HCT116 (cell line): ENCODE measurements around the gene COX6A2. TPM values are rescaled to one million over a fixed set of nuclear protein-coding genes. Genes with fewer than 3 reads are reported as not detected.

Experiments
- ATAC-seq: fragments of 200-7000 bp; cut with Tn5 transposase; 2 replicates; pipeline ENCODE4 v1.9.1; 2020; ENCODE audit warnings: mild to moderate bottlenecking, moderate library complexity
- BruUV-seq: library from RNA; stranded (reverse); fragments of 400-500 nt; replicated peaks from 2 replicates; lab custom pipeline; 2021; lab: Mats Ljungman, UMichigan
- CTCF ChIA-PET: fragments of 300-600 bp; sonication (Branson Sonifier 250); formaldehyde crosslinking; loops from one replicate; lab custom pipeline; 2021; ENCODE audit warnings: antibody characterized with exemption; lab: Charles Lee
- POLR2A ChIA-PET: fragments of 300-600, 350-600 bp; sonication (Branson Sonifier 250); formaldehyde crosslinking; loops from one replicate; lab custom pipeline; 2021; ENCODE audit warnings: antibody characterized with exemption; lab: Charles Lee
- RAD21 ChIA-PET, 2 experiments: fragments of 300-600 bp; sonication (Branson Sonifier 250); formaldehyde crosslinking; loops; one replicate each; lab custom pipeline; 2023; ENCODE audit warnings: low total read pairs in 2 of 2; ENCODE audit not compliant: uncharacterized antibody in 2 of 2, unreplicated experiment in 2 of 2, low non-redundant PET in 1 of 2; lab: Charles Lee
- DNase-seq: peaks from one replicate; pipeline ENCODE4 v3.0.0-alpha.2; 2010; ENCODE audit warnings: low read depth, low spot score
- H2AFZ ChIP-seq: fragments of 200-600 bp; shearing (Covaris generic), sonication (generic); 2 replicates; pipeline ENCODE4 v1.6.1; 2017; ENCODE audit warnings: low read depth, mixed run types, mixed read lengths, antibody characterized with exemption, low read length; ENCODE audit not compliant: poor library complexity, severe bottlenecking
- H3K27ac ChIP-seq: 2 replicates; pipeline ENCODE4 v1.5.1; 2012; ENCODE audit warnings: low read depth, low read length
- H3K27me3 ChIP-seq: fragments of 200-600 bp; sonication (generic); 2 replicates; pipeline ENCODE4 v1.6.1; 2016; ENCODE audit warnings: mixed run types, low read length, mixed read lengths; ENCODE audit not compliant: insufficient read depth
- H3K36me3 ChIP-seq, 2 experiments: fragments of 200-500 bp in 1 of 2; fragments of 200-600 bp in 1 of 2; sonication (Bioruptor generic) in 1 of 2; sonication (generic) in 1 of 2; 2 replicates each; pipeline versions ENCODE4 v1.5.1 to v1.6.1; 2014 to 2016; ENCODE audit warnings: low read length in 2 of 2, inconsistent platforms in 1 of 2, mixed read lengths in 1 of 2, mixed run types in 1 of 2; ENCODE audit not compliant: insufficient read depth in 2 of 2, control insufficient read depth in 1 of 2
- H3K4me1 ChIP-seq, 2 experiments: fragments of 200-600 bp in 1 of 2; sonication (generic) in 1 of 2; 2 replicates each; pipeline versions ENCODE4 v1.5.1 to v1.6.1; 2012 to 2017; ENCODE audit warnings: low read length in 2 of 2, inconsistent platforms in 1 of 2, mild to moderate bottlenecking in 1 of 2, mixed read lengths in 1 of 2, mixed run types in 1 of 2, moderate library complexity in 1 of 2; ENCODE audit not compliant: insufficient read depth in 2 of 2, control insufficient read depth in 1 of 2
- H3K4me2 ChIP-seq: fragments of 200-600 bp; sonication (generic); 2 replicates; pipeline ENCODE4 v1.6.1; 2017; ENCODE audit warnings: mixed run types, low read length, mixed read lengths
- H3K4me3 ChIP-seq, 2 experiments: fragments of 200-600 bp in 1 of 2; sonication (generic) in 1 of 2; replicated peaks in 1 of 2; 2 replicates each; pipeline ENCODE4 v1.5.1; 2011 to 2016; ENCODE audit warnings: low read length in 2 of 2, control low read depth in 1 of 2, low read depth in 1 of 2, mild to moderate bottlenecking in 1 of 2, mixed read lengths in 1 of 2, mixed run types in 1 of 2
- H3K79me2 ChIP-seq: fragments of 200-600 bp; sonication (generic); 2 replicates; pipeline ENCODE4 v1.6.1; 2017; ENCODE audit warnings: mild to moderate bottlenecking, mixed run types, low read length, moderate library complexity, mixed read lengths; ENCODE audit not compliant: insufficient read depth
- H3K9ac ChIP-seq: fragments of 200-600 bp; sonication (generic); 2 replicates; pipeline ENCODE4 v1.6.1; 2016; ENCODE audit warnings: low read length, mixed read lengths
- H3K9me2 ChIP-seq: fragments of 200-600 bp; sonication (generic), shearing (Covaris generic); 2 replicates; pipeline ENCODE4 v1.6.1; 2017; ENCODE audit warnings: mixed run types, mild to moderate bottlenecking, moderate library complexity; ENCODE audit not compliant: insufficient read depth
- H3K9me3 ChIP-seq, 2 experiments: fragments of 200-500 bp in 1 of 2; fragments of 200-600 bp in 1 of 2; sonication (Bioruptor generic) in 1 of 2; sonication (generic) in 1 of 2; 2 replicates each; pipeline ENCODE4 v1.6.1; 2014 to 2017; ENCODE audit warnings: low read length in 2 of 2, mixed read lengths in 2 of 2, inconsistent platforms in 1 of 2, low read depth in 1 of 2, mild to moderate bottlenecking in 1 of 2, mixed run types in 1 of 2, moderate library complexity in 1 of 2; ENCODE audit not compliant: control insufficient read depth in 1 of 2, insufficient read depth in 1 of 2
- H4K20me1 ChIP-seq: fragments of 200-600 bp; sonication (generic), shearing (Covaris generic); 2 replicates; pipeline ENCODE4 v1.6.1; 2017; ENCODE audit warnings: mixed run types, mild to moderate bottlenecking, moderate library complexity; ENCODE audit not compliant: insufficient read depth
- ATF3 ChIP-seq: IDR thresholded peaks from 2 replicates; pipeline ENCODE4 v1.6.1; 2012
- CBX3 ChIP-seq: IDR thresholded peaks from 2 replicates; pipeline ENCODE4 v1.6.1; 2012; ENCODE audit warnings: low read depth
- CEBPB ChIP-seq: IDR thresholded peaks from 2 replicates; pipeline ENCODE4 v1.6.1; 2012; ENCODE audit warnings: low read depth
- CTCF ChIP-seq, 3 experiments: fragments of 200-600 bp in 1 of 3; sonication (generic) in 1 of 3; IDR thresholded peaks in 2 of 3; conservative IDR thresholded peaks in 1 of 3; 2 replicates each; pipeline ENCODE4 v1.5.1; 2012 to 2017; ENCODE audit warnings: low read depth in 2 of 3, low read length in 2 of 3, antibody characterized with exemption in 1 of 3, borderline replicate concordance in 1 of 3, control low read depth in 1 of 3, mild to moderate bottlenecking in 1 of 3, mixed read lengths in 1 of 3, mixed run types in 1 of 3, moderate library complexity in 1 of 3; ENCODE audit not compliant: insufficient read depth in 1 of 3
- EGR1 ChIP-seq: IDR thresholded peaks from 2 replicates; pipeline ENCODE4 v1.6.1; 2012; ENCODE audit warnings: low read depth
- ELF1 ChIP-seq: IDR thresholded peaks from 2 replicates; pipeline ENCODE4 v1.6.1; 2012; ENCODE audit warnings: low read depth, borderline replicate concordance
- EZH2 ChIP-seq: fragments of 200-600 bp; sonication (generic); IDR thresholded peaks from 2 replicates; pipeline ENCODE4 v1.6.1; 2017; ENCODE audit warnings: antibody characterized with exemption, mixed run types
- EZH2phosphoT487 ChIP-seq: fragments of 200-600 bp; IDR thresholded peaks from 2 replicates; pipeline ENCODE4 v1.6.1; 2018; ENCODE audit warnings: antibody characterized with exemption, borderline replicate concordance
- FOSL1 ChIP-seq: IDR thresholded peaks from 2 replicates; pipeline ENCODE4 v1.6.1; 2012; ENCODE audit warnings: low read depth
- JUND ChIP-seq: IDR thresholded peaks from 2 replicates; pipeline ENCODE4 v1.6.1; 2012
- MAX ChIP-seq: IDR thresholded peaks from 2 replicates; pipeline ENCODE4 v1.6.1; 2012
- POLR2A ChIP-seq: IDR thresholded peaks from 2 replicates; pipeline ENCODE4 v1.7.0; 2011; ENCODE audit warnings: borderline replicate concordance; ENCODE audit not compliant: insufficient read depth, insufficient read length; ENCODE audit errors: extremely low read depth
- POLR2AphosphoS5 ChIP-seq: IDR thresholded peaks from 2 replicates; pipeline ENCODE4 v1.6.1; 2011; ENCODE audit warnings: mild to moderate bottlenecking, low read depth, low read length, moderate library complexity
- RAD21 ChIP-seq: IDR thresholded peaks from 2 replicates; pipeline ENCODE4 v1.6.1; 2012; ENCODE audit warnings: low read depth, mild to moderate bottlenecking
- SRF ChIP-seq: IDR thresholded peaks from 2 replicates; pipeline ENCODE4 v1.6.1; 2012; ENCODE audit warnings: low read depth
- TCF7L2 ChIP-seq: IDR thresholded peaks from 2 replicates; pipeline ENCODE4 v1.7.0; 2011; ENCODE audit warnings: borderline replicate concordance, inconsistent platforms; ENCODE audit not compliant: insufficient read depth, insufficient read length; ENCODE audit errors: extremely low read depth
- ZFX ChIP-seq: fragments of 450-650 bp; IDR thresholded peaks from 2 replicates; pipeline ENCODE4 v1.6.1; 2017
- ZNF274 ChIP-seq: fragments of 200-500 bp; sonication (Bioruptor generic); IDR thresholded peaks from 2 replicates; pipeline ENCODE4 v1.6.1; 2014; ENCODE audit warnings: mild to moderate bottlenecking, low read depth, low read length, inconsistent platforms
- intact Hi-C: fragments of 100-400 bp; cut with micrococcal nuclease; formaldehyde crosslinking; loops from 2 replicates; pipeline ENCODE4 v1.10.0; 2022
- total RNA-seq: library from RNA; stranded (reverse); gene quantifications from one replicate; pipeline ENCODE4 v1.2.1, GENCODE V29; 2021; ENCODE audit not compliant: unreplicated experiment
- TF ChIP-seq, protein P1 (sequence below): IDR thresholded peaks from 2 replicates; pipeline ENCODE4 v1.6.1; 2012; ENCODE audit warnings: low read depth
- TF ChIP-seq, protein P2 (sequence below): IDR thresholded peaks from 2 replicates; pipeline ENCODE4 v1.6.1; 2011; ENCODE audit warnings: mild to moderate bottlenecking, low read length, moderate library complexity; ENCODE audit not compliant: insufficient replicate concordance; ENCODE audit errors: extremely low read depth

The COX6A2 gene
- total RNA-seq, 1 experiment from 2014 or later: not detected

DNA sequence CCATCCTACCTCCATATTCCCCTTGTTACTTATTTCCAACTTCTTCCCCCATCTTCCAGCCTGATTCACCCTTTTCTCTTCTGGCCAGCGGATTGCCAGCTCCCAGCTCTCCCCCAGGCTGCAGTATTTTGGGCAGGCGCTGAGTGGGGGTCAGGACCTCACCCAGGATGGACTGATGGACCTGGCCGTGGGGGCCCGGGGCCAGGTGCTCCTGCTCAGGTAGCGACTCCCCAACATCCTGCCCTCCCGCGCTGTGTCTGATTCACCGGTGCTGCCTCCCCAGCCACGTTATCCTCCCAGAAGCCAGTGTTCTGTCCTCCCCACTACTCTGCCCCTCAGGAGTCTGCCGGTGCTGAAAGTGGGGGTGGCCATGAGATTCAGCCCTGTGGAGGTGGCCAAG, 15.4 kb downstream of the COX6A2 start:
- CTCF ChIA-PET: no interaction called here

More for the DNA sequence above, 15.4 kb downstream of the COX6A2 start:
- no peaks in the 10 kb centered on the region for H3K36me3 ChIP-seq
- no peaks in the 10 kb centered on the region for H4K20me1 ChIP-seq
- TF ChIP-seq MAX (no peak), ZFX (no peak), TCF7L2 (no peak), EZH2 (no peak), FOSL1 (no peak), CBX3 (no peak), RAD21 (no peak), EZH2phosphoT487 (no peak), ELF1 (no peak), JUND (no peak), POLR2A (no peak), POLR2AphosphoS5 (no peak), SRF (no peak), EGR1 (no peak), CTCF (IDR thresholded peaks at IDR 0.05 in 2 of 3, conservative IDR thresholded peaks at IDR 0.05 in 1 of 3; ENCODE audit: borderline replicate concordance in 1 of 3, insufficient read depth in 1 of 3, low read depth in 2 of 3, low read length in 2 of 3) (no peak), ZNF274 (no peak), ATF3 (no peak), CEBPB (no peak)
- TF ChIP-seq, protein P1, sequence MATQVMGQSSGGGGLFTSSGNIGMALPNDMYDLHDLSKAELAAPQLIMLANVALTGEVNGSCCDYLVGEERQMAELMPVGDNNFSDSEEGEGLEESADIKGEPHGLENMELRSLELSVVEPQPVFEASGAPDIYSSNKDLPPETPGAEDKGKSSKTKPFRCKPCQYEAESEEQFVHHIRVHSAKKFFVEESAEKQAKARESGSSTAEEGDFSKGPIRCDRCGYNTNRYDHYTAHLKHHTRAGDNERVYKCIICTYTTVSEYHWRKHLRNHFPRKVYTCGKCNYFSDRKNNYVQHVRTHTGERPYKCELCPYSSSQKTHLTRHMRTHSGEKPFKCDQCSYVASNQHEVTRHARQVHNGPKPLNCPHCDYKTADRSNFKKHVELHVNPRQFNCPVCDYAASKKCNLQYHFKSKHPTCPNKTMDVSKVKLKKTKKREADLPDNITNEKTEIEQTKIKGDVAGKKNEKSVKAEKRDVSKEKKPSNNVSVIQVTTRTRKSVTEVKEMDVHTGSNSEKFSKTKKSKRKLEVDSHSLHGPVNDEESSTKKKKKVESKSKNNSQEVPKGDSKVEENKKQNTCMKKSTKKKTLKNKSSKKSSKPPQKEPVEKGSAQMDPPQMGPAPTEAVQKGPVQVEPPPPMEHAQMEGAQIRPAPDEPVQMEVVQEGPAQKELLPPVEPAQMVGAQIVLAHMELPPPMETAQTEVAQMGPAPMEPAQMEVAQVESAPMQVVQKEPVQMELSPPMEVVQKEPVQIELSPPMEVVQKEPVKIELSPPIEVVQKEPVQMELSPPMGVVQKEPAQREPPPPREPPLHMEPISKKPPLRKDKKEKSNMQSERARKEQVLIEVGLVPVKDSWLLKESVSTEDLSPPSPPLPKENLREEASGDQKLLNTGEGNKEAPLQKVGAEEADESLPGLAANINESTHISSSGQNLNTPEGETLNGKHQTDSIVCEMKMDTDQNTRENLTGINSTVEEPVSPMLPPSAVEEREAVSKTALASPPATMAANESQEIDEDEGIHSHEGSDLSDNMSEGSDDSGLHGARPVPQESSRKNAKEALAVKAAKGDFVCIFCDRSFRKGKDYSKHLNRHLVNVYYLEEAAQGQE: no peak
- TF ChIP-seq, protein P2, sequence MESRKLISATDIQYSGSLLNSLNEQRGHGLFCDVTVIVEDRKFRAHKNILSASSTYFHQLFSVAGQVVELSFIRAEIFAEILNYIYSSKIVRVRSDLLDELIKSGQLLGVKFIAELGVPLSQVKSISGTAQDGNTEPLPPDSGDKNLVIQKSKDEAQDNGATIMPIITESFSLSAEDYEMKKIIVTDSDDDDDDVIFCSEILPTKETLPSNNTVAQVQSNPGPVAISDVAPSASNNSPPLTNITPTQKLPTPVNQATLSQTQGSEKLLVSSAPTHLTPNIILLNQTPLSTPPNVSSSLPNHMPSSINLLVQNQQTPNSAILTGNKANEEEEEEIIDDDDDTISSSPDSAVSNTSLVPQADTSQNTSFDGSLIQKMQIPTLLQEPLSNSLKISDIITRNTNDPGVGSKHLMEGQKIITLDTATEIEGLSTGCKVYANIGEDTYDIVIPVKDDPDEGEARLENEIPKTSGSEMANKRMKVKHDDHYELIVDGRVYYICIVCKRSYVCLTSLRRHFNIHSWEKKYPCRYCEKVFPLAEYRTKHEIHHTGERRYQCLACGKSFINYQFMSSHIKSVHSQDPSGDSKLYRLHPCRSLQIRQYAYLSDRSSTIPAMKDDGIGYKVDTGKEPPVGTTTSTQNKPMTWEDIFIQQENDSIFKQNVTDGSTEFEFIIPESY: no peak
- POLR2A ChIA-PET: no interaction called here
- H3K9me2 ChIP-seq: no peaks in the 10 kb centered on the region
- no peaks in the 10 kb centered on the region for H3K79me2 ChIP-seq
- no peaks in the 10 kb centered on the region for H3K27me3 ChIP-seq
- no peak for ATAC-seq
- H3K9me3 ChIP-seq: no peaks in the 10 kb centered on the region
- peaks cover 0 to 10% of the 10 kb centered on the region in 2 experiments; a peak in 2 of 4 replicates for H3K4me1 ChIP-seq
- intact Hi-C loops: no loop called here
- no peak overlapping the region for H3K27ac ChIP-seq
- BruUV-seq: no TSS peak
- H2AFZ ChIP-seq: no peak overlapping the region
- RAD21 ChIA-PET: no interaction called here
- H3K4me2 ChIP-seq: no peak overlapping the region
- no peak overlapping the region for H3K9ac ChIP-seq
- no peak overlapping the region for H3K4me3 ChIP-seq
- DNase-seq: no peak
